ENCODE measurements around the gene ZNF143.

DNA sequence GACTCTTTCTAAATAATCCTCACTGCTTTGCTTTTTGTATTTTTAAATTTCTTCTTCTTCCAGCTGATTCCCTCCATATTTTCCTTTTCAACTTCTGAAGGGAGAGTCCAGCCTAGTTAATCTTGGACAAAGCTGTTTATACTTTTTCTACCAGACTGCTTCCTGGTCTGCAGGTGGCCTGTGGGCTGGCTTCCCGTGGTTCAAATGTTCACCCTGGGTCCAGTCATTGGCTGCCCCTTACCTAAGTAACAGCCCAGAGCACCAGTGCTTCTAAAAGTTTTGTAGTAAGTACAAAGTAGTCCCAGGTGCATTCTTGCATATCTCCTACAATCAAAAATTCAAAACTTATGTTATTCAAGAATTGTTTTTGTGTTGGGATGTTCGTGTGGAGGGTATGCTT lies 19.1 kb downstream of the ZNF143 start:
- TF ChIP-seq, protein P1, sequence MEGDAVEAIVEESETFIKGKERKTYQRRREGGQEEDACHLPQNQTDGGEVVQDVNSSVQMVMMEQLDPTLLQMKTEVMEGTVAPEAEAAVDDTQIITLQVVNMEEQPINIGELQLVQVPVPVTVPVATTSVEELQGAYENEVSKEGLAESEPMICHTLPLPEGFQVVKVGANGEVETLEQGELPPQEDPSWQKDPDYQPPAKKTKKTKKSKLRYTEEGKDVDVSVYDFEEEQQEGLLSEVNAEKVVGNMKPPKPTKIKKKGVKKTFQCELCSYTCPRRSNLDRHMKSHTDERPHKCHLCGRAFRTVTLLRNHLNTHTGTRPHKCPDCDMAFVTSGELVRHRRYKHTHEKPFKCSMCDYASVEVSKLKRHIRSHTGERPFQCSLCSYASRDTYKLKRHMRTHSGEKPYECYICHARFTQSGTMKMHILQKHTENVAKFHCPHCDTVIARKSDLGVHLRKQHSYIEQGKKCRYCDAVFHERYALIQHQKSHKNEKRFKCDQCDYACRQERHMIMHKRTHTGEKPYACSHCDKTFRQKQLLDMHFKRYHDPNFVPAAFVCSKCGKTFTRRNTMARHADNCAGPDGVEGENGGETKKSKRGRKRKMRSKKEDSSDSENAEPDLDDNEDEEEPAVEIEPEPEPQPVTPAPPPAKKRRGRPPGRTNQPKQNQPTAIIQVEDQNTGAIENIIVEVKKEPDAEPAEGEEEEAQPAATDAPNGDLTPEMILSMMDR (IDR thresholded peaks at IDR 0.05) = no peak
- TF ChIP-seq POLR2A (IDR thresholded peaks at IDR 0.05) = no peak
- no peak for TF ChIP-seq EP300 (IDR thresholded peaks at IDR 0.05)

All from sigmoid colon (tissue), 4 donors.